Measurements from ENCODE around the gene LSM4.

Gene LSM4

DNA sequence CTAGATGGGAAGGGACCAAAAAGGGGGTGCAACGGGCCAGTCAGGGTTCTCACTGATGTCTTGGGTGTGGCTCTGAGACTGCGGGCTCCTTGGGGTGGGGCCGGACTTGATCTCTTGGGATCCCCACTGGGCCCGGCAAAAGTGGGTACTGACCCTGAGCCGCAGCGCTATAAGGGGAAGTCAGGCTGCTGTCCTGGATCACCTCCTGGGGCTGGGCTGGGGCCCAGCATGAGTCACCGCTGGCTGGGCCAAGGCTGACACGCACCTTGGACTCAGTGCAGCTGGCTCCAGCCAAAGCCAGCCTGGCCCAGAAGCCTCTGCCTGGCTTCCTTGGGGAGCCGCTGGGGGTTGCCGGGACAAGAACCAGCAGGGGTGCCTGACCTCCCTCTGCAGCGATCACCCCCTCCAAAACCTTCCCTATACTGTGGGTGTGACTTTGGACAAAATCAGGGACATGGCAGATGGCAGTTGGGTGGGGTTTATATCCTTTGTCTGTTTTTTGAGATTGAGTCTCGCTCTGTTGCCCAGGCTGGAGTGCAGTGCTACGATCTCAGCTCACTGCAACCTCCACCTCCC is 48.0 kb downstream of the LSM4 start:
- peak; percentile 90 for DNase-seq (ENCODE audit: low spot score)

- peak; percentile 40 for DNase-seq (ENCODE audit: low spot score)
These were observed 48.6 kb downstream of the LSM4 start, which contains the start of gene IQCN for GRCh38 chr19:18274219-18274780. Gene IQCN (minus strand): TSS chr19:18274452. CDS start chr19:18269478, 4,974 bp downstream.

DNA sequence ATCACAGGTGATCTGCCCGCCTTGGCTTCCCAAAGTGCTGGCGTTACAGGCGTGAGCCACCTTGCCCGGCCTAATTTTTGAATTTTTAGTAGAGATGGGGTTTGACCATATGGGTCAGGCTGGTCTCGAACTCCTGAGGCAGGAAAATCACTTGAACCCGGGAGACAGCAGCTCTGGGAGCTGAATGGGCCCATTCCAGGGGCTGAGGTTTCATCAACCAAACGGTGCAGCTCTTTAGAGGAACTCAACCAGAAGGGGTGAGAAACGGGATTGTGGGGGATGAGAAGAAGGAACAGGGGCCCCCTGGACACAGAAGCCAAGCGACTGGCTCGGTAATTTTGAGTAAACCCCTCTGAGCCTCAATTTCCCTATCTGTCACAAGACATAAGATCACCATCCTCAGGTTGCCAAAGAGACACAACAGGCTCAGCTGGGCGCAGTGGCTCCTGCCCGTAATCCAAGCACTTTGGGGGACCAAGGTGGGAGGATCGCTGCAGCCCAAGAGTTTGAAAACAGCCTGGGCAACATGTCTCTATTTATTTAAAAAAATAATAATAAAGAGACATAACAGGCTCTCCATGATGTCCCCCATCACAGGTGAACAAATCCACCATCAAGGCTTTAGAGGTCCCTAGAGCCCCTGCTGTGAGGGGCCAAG is 49.2 kb downstream of the LSM4 start:
- no peak for DNase-seq (ENCODE audit: low spot score)

DNA sequence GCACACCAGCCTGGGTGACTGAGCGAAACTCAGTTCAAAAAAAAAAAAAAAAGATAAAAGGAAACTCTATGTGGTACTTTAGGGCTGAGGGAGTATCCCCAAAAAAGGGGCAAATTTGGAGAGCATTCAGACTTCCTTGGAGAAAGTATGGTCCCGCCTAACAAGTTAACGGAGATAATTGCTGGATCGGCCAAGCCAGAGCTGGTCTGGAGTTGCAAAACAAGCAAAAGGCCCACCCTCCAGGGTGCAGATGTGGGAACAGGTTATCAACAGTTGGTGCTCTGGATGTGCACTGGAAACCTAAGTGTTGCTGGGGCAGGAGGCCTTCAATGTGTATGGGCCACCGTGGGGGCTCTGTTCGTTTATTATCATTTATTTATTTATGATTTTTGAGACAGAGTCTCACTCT is 51.4 kb downstream of the LSM4 start:
- DNase-seq (ENCODE audit: low spot score) = no peak

GRCh38 chr19:18270326-18270725 is 52.5 kb downstream of the LSM4 start:
- DNase-seq (ENCODE audit: low spot score) = no peak

DNA sequence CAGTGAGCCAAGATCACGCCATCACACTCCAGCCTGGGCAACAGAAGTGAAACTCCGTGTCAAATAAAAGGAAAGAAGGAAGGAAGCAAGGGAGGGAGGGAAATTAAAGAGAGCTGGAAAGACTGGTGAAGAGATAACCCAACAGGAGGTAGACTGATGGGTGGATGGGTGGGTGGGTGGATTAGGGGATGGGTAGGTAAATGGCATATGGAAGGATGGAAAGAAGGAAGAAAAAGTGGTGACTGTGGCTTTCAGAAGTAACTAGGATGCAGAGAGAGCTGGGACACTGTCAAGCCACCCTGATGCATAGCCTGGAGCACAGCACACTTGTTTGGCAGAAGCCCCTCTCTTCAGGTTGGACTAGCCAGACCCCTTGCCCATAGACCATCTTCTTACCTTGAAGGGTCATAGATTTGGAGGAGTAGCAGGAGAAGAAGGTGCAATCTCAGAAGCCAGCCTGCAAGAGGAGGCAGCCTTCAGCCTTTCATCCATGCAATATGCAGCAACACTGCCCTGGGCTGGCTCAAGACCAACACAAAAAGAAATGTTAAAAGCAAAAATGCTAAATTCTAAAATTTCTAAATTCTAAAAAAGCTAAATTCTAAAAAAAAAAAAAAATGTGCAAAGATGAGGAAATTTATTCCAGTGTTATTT is 53.7 kb downstream of the LSM4 start:
- DNase-seq (ENCODE audit: low spot score) = no peak

DNA sequence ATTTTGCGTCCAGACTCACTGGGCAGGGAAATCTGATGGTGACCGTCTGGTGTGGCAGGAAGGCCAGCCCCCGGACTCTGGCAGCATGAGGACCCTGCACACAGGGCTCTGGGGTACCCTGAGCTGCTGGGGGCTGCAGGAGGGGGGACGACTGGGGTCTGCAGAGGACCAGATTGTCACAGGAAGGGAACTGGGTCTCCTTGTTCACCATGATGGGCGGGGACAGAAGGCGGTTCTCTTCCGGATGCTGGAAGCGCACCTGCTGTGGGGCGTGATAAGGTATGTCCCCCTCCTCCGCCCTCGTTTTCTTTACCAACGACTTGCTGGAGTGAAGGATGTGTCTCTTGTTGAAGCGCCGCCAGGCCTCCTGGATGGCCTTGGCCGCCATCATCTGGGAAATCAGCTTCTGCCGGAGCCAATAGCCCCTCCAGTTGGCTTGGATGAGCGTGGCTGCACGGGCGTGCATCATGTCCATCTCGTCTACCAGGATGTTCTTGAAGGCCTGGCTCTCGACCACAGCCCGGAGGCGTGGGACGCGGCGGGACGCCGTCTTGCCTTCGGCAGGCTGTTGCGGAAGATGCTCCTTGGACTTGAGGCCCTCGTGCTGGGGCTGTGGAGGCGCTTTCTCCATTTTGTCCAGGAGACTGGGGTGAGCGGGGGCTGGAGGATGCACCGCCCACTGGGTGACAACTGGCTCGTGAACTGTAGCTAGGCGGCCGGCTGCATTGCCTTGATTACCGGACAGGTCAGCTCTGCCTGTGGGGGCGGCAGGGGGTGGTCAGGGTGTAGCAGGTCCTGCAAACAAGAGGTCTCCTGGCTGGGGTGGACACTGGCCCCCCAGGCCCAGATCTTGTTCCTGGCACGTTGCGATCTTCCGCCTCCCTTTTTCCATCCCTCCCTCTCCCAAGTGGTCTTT is 55.8 kb downstream of the LSM4 start:
- DNase-seq (ENCODE audit: low spot score) = no peak

GRCh38 chr19:18265582-18265981 is 57.3 kb downstream of the LSM4 start:
- DNase-seq (ENCODE audit: low spot score) = no peak

DNA sequence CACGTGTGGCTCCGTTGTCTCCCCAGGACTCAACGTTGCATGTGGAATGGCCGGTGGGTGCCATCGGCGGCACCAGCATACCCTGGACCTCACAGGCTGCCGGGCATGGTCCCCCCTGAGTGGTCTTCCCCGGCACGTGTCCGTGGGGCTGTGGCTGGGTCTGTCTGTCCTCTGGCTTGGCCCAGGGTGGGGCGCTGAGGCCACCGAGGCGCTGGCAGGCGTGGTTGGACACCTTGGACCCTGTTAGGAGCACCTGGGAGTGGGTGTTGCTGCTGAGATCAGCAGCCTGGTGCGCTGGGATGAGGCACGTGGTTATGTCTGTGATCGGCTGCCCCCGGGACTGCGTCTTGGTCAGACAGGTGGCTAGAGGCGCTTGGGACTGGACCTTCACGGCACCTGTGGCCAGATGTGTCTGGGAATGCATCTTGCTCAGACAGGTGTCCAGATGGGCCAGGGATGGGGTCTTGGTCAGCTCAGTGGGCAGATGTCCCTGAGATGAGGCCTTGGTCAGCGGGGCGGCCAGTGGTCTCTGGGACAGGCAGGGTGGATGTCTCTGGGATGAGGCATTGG is 57.8 kb downstream of the LSM4 start:
- DNase-seq (ENCODE audit: low spot score) = no peak

DNA sequence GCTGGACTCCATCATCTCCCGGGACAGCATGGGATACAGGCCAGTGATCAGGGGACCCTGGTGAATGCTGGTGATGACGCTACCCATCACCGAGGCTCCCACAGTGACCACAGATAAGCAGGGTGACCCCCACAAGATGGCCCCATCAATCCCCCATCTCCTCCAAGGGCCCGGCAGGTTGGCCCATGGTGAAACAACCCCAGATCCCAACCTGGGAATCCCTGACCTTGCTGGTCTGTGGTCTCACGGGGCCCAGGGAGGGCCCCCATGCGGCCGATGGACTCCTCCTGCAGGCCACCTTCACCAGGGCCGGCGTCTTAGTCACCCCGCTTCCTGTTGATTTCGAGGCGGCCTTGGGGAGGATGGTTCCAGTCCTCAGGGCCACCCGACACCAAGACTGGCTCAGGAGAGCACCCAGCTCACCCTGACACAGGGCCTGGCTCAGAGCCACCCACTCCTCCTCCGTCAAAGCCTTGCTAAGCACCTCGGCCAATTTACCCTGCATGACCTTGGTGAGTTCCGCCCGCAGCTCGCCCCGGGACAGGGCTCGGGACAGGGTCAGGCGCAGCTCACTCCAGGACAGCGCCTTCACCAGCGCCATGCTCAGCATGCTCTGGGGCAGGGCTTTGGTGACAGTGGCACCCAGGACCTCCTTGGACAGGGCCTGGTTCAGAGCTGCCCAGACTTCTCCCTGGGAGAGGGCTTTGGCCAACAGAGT is 58.6 kb downstream of the LSM4 start:
- no peak for DNase-seq (ENCODE audit: low spot score)

- no peak for DNase-seq (ENCODE audit: low spot score)
These were observed 59.3 kb downstream of the LSM4 start for GRCh38 chr19:18263324-18264136.

DNA sequence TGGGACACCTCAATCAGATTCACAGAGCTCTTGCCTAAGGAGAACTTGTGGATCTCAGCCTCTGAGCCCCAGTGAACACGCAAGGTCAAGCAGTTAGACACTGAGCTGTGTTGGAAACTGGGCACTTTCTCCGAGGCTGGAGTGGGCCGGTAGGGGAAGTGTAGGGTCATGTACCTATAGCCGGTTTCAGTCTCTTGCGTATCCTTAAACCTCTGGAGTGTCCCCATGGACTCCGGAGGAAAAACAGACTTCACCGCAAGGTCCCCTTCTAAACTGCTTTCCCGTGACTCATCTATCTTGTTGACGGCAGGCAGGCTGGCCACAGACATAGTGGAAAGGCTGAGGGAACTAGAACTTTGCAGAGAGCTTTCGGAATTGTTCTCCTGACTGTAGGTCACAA is 60.0 kb downstream of the LSM4 start:
- DNase-seq (ENCODE audit: low spot score) = no peak

DNA sequence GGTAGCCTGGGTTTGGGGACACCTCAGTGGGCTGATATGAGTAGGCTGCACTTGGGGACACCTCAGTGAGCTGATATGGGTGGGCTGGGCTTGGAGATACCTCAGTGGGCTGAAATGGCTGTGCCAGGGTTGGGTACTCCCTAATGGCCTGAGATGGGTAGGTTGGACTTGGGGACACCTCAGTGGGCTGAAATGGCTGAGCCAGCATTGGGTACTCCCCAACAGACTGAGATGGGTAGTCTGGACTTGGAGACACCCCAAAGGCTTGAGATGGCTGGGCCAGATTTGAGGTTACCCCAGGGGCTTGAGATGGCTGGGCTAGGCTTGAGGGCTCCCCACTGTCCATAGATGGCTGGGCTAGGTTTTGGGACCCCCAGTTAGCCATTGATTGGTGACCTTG is 60.7 kb downstream of the LSM4 start:
- DNase-seq (ENCODE audit: low spot score) = no peak

GRCh38 chr19:18261474-18261873 is 61.4 kb downstream of the LSM4 start:
- DNase-seq (ENCODE audit: low spot score) = no peak

GRCh38 chr19:18259893-18260292 is 63.0 kb downstream of the LSM4 start:
- peak; percentile 64 for DNase-seq (ENCODE audit: low spot score)

- DNase-seq (ENCODE audit: low spot score) = no peak
These were observed 65.1 kb downstream of the LSM4 start for GRCh38 chr19:18257503-18258470.

Data from AG20443 (cell line).